NCI-H1105 (cell line): ENCODE results near the gene RASSF4.
A peak's percentile ranks its signal among the peaks of the same experiment; 100 is the strongest.

Source experiments
- DNase-seq: peaks from one replicate; lab custom pipeline; 2025; lab: John Stamatoyannopoulos, UW

Gene RASSF4

DNA sequence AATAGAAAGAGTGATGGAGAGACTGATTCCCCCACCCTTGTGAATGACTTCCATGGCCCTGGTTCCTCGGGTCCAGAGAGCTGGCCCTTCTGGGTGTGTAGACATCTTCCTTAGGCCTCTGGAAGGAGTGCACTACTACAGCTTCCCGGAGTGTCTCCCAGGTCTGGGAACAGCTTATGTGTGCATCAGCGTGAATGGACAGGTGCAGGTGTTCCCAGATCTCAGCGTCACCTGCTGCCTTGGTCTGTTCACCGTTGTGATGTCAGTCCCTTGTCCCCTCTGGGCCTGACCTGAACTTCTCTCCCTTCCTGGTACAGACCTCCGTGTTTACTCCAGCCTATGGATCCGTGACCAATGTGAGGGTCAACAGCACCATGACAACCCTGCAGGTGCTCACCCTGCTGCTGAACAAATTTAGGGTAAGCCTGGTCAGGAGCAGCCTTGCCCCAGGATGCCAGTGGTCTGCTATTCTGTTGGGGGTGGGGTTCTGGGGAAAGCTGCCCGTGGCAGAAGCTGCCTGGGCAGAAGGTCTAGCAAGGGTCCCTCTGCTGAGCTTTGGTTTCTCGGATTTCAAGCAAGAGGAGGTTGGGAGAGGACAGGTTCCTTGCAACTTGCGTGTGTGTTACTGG, 29.5 kb downstream of the RASSF4 start:
- no peak for DNase-seq

DNA sequence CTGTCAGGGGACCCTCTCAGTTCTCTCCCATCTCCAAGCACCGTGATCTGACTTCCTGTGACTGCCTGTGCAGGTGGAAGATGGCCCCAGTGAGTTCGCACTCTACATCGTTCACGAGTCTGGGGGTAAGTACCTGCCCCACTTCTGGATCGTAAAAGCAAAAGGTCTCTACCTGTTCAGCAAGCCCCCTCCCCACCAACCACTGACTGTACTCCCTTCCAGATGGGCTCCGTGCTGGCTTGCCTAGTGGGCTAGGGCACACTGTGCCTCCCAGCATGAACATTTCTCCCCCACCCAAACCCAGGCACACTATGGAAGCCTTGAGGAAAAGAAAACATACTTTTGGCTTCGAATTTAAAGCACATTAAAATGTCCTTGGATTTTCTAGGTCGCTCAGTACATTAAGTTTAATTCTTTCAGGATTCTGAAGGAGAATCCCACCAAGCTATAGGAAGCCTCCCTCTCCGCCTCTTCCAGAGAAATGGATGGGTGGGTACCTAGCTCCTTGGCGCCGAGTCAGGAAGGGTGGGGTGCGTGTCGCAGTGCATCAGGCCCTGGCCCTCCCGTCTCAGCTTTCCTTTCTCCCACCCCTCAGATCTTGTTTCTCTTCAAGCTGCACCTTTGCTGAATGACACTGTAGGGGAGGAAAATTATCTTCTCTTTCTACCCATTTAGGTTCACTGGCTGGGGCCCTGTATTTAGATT, 30.1 kb downstream of the RASSF4 start:
- no peak for DNase-seq

DNA sequence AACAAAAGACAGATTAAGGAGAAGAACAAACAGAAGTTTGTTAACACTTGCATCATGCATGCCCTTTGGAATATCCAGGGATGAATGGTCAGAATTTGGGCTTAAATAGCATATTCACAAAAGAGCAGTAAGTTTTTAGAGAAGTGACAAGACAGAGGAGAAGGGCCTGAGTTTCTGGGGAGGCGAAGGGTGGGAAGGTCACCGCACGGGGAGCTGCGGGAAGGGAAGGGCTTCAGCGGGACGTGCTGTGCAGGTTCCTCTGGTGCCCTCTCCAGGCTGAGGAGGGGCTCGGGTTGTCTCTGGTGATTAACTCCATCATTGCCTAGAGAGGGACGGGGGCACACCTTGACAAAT, 30.7 kb downstream of the RASSF4 start:
- DNase-seq: no peak

GRCh38 chr10:44990965-44991364, 31.4 kb downstream of the RASSF4 start:
- DNase-seq: no peak

DNA sequence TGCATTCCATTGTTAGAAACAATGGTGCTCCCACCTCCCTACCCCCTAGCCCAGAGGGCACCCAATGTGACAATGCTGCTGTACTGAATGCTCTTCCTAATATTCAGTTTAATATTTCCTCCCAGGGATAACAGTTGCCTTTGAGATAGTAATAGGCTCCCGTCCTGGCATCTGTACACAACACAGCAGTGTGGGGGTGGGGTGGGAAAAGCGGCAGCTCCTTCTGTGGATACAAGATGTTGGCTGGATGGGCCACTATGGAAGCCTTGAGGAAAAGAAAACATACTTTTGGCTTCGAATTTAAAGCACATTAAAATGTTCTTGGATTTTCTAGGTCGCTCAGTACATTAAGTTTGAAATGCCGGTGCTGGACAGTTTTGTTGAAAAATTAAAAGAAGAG, 32.0 kb downstream of the RASSF4 start:
- DNase-seq: no peak

GRCh38 chr10:44992070-44992731, 32.6 kb downstream of the RASSF4 start:
- DNase-seq: no peak

GRCh38 chr10:44992732-44993225, 33.2 kb downstream of the RASSF4 start:
- no peak for DNase-seq

- no peak for DNase-seq
These were observed 33.8 kb downstream of the RASSF4 start for GRCh38 chr10:44993226-44993921.

GRCh38 chr10:44993922-44994751, 34.5 kb downstream of the RASSF4 start:
- DNase-seq: no peak

DNA sequence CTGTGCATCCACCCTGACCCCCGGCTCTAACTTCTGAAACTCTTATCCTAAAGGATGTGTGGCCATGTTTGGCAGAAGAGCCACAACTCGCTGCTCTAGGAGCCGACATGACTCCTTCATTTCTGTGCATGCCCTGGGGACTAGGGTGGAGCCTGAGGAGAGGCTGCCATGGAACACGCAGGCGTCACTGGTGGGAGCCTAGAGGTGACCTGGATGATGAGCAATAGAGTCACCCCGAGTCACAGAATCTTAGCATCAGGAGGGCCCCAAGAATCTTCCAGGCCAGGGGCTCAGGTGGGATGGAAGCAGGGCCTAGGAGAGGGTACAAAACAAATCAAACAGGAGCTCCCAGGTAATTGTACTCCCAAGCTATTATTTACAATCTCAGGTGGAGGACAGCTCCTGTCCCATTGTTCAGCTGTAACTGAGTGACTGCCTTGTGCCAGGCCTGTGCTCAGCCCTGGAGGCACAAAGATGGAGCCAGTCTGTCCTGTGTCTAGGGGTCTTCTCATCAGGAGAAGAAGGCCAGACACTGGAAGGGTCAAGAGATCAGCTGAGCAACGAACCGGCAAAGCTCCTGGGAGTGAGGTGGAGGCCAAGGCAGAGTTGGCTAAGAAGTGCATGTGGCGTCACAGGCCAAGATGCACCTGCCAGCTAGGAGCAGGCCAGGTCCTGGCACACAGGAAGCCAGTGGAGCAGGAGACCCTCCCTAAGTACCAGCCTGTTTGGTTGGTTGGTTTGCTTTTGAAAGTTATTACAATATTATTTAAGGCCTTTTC, 35.3 kb downstream of the RASSF4 start:
- DNase-seq: no peak

GRCh38 chr10:44995581-44995913, 35.9 kb downstream of the RASSF4 start:
- no peak for DNase-seq

DNA sequence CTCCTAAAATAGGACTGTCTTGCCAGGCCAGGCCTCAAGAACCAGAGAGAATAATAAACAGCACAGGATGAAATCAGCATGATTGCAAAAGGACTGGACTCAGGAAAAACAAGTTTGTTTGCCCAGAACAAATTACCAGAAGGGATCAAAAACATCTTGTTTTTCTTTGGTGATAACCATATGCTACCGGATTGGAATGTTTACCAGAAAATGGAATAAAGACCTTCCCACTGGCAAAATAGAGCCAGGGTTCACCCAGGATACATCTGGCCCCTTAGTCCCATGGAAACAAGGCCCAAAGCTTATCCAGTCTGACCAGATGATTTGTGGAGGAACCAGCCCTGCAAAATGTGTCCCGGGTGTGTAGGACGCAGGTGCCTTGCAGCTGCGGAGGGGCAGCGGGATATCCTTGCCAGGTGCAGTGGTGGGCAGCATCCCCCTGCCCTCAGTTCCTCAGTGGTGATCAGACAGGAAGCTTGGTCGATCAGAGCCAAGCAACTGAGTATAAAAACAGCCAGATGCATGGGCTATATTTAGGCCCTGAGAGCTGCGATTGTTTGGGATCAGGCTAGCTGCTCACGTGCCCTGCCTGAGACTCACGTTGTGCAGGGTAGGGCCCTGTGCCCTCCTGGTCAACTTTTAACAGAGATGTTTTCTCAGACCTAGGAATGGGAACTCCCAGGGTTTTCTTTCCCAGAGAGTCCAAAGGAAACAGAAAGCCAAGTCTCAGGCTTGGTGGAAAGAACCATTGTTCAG, 36.5 kb downstream of the RASSF4 start:
- no peak for DNase-seq

DNA sequence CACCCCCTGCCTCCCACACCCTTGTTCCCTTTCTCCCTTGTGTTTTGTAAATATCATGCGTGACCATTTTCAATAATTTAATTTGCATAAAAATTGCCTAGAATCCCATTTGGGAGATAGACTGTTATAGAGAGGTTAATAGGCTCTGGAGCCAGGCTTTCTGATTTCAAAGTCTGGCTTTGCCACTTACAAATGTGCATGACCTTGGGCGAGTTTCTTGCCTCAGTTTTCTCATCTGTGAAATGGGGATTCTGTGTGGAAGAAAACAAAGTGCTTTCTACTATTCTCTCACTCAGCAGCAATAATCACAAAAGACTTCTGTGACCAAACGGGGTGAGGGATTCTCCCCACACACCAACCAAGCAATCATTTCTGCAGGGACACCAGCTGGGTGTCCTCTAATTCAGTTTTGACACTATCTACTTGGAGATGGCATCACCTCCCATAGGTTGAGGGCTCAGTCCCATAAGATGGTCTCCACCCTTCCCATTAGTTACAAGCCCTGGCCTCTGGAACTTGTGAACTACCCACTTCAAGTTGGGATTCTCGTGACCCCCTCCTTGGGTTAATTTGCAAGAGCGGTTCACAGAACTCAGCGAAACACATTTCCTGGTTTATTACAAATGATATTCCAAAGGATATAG, 37.6 kb downstream of the RASSF4 start:
- no peak for DNase-seq

DNA sequence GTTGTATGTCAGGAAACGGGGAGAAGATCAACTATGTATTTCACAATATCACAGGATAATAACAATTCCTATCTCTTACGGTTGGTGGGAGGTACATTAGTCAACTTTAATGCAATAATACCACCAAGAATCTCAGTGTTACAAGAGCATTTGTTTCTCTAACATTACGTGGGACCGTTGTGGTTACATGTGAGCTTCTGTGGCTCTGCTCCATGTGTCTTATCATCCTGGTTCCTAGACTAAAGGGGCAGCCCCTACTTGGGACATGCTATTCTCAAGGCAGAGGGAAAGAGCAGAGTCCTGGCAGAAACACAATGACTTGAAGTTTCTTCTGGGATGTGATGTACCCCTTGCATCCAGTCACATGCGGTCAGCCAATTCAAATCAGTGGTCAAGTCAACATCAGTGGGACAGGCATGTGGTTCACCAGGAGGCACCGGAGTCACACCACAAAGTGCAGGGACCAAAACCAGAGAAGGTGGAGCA, 38.6 kb downstream of the RASSF4 start:
- no peak for DNase-seq

DNA sequence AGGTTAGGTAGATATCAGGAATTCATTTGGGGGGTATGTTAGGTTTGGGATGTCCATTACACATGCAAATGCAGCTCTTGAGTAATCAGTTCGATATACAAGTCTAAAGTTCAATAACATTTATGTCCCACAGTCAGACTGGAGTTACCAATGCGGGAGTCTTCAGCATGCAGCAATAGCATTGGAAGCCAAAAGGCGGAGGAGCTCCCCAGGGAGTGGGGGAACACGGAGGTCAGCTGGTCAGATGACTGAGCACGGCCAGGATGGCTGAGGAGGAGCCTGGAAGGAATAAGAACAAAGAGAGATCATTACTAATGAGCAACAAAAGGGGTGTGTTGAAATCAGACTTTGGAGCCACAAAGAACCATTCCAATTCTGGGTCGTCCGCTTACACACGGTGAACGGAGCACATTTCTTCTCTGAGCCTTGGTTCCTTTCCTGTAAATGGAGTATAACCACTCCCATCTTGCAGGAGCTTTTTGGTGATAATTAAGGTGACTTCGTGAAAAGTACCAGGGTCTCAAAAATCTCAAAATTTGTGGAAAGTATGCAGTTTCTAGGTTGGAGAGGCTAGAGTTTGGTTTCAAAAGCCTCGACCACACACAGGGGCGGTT, 40.6 kb downstream of the RASSF4 start:
- no peak for DNase-seq

GRCh38 chr10:45000752-45001380, 41.3 kb downstream of the RASSF4 start, which contains the start of gene ZNF22:
Gene ZNF22 (plus strand): TSS chr10:45000923. CDS start chr10:45003369, 2,446 bp downstream.
- peak; percentile 27 for DNase-seq

DNA sequence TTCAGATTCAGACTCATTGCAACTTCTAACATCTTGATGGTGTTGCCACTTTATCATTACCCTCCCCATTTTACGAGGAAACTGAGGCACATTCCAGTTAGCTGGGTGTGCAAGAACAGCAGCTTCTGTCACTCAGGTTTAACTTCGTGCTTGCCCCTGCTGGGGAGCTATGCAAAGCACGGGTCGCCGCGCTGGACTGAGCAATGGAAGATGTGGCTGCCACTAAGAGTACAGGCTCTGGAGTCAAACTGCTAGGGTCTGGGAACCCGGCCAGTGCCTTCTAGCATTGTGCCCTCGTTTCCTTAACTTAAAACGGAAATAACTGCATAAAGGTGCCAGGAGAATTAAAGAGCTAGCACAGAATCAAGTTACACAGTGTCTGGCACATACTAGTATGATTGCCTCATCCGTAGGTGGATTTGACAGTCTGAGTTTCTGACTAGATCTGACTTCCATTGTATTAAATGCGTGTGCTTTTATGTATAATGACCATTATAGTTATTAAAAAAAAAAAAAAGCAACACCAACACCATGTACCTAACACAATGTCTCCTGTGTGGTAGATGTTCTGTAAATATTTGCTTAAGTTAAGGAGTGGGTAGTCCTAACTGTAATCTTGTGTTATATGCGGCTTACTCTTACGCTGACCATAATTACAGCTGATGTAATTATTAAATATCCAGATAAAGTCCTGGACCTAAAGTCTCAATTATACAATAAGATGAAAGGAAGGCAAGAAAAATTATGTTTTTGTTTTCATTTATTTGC, 42.0 kb downstream of the RASSF4 start:
- DNase-seq: peak; percentile 10
